OCI-LY1 (cell line): ENCODE measurements around the gene TRAFD1.

Experiments
- CTCF ChIP-seq: fragments of 200-600 bp; sonication (generic), shearing (Covaris generic); IDR thresholded peaks from 2 replicates; pipeline ENCODE4 v1.5.1; 2017; ENCODE audit warnings: mild to moderate bottlenecking, antibody characterized with exemption, low read length, moderate library complexity, mixed read lengths
- EZH2 ChIP-seq: fragments of 200-600 bp; sonication (generic), shearing (Covaris generic); IDR thresholded peaks from 2 replicates; pipeline ENCODE4 v1.8.0; 2017; ENCODE audit warnings: borderline replicate concordance, mixed run types, mild to moderate bottlenecking, antibody characterized with exemption, low read length, moderate library complexity, mixed read lengths

GRCh38 chr12:112131686-112132085 lies 6.3 kb downstream of the TRAFD1 start:
- TF ChIP-seq CTCF (no peak), EZH2 (no peak)
